H1 (cell line): Measurements from ENCODE around the gene CNDP1. TPM values are rescaled to one million over a fixed set of nuclear protein-coding genes. Genes with fewer than 3 reads are reported as not detected.

ENCODE experiments used
- CTCF ChIA-PET: fragments of 300-600 bp; sonication (Branson Sonifier 250); formaldehyde crosslinking; loops from one replicate; lab custom pipeline; 2021; ENCODE audit not compliant: partially characterized antibody; lab: Charles Lee
- POLR2A ChIA-PET: fragments of 300-600 bp; sonication (Branson Sonifier 250); formaldehyde crosslinking; loops from one replicate; lab custom pipeline; 2021; ENCODE audit warnings: inconsistent platforms; ENCODE audit not compliant: partially characterized antibody; lab: Charles Lee
- DNase-seq, 2 experiments: peaks; one replicate each; pipeline versions ENCODE4 v3.0.0 to v3.0.0-alpha.2; 2010 to 2022; ENCODE audit warnings: low spot score in 2 of 2, low read depth in 1 of 2, mixed read lengths in 1 of 2
- FAIRE-seq: peaks from 2 replicates; lab custom pipeline; 2011; peaks lifted over from hg19 to GRCh38; lab: Jason Lieb, UNC
- H2AFZ ChIP-seq: 2 replicates; pipeline ENCODE4 v1.8.1; 2012; ENCODE audit warnings: low read length, inconsistent platforms
- H2AK5ac ChIP-seq: 2 replicates; pipeline ENCODE4 v1.6.1; 2013; ENCODE audit warnings: low read depth, low read length
- H2BK120ac ChIP-seq: replicated peaks from 2 replicates; pipeline ENCODE3; 2013; ENCODE audit warnings: low read depth, low read length, inconsistent platforms
- H2BK12ac ChIP-seq: 2 replicates; pipeline ENCODE4 v1.6.1; 2013; ENCODE audit warnings: low read depth, low read length
- H2BK15ac ChIP-seq: 2 replicates; pipeline ENCODE4 v1.6.1; 2013; ENCODE audit warnings: low read length
- H2BK20ac ChIP-seq: 2 replicates; pipeline ENCODE4 v1.6.1; 2013; ENCODE audit warnings: low read length
- H2BK5ac ChIP-seq: 2 replicates; pipeline ENCODE4 v1.6.1; 2013; ENCODE audit warnings: low read depth, low read length
- H3K14ac ChIP-seq: 2 replicates; pipeline ENCODE4 v1.6.1; 2013; ENCODE audit warnings: inconsistent platforms; ENCODE audit not compliant: insufficient read length
- H3K18ac ChIP-seq: 2 replicates; pipeline ENCODE4 v1.6.1; 2013; ENCODE audit warnings: low read length; ENCODE audit errors: extremely low read depth
- H3K23ac ChIP-seq: 2 replicates; pipeline ENCODE4 v1.6.1; 2013; ENCODE audit warnings: inconsistent platforms; ENCODE audit not compliant: insufficient read length
- H3K23me2 ChIP-seq: 2 replicates; pipeline ENCODE4 v1.6.1; 2013; ENCODE audit warnings: low read depth, low read length
- H3K27ac ChIP-seq: 2 replicates; pipeline ENCODE4 v1.6.1; 2011; ENCODE audit warnings: low read depth, low read length, inconsistent platforms
- H3K27me3 ChIP-seq, 4 experiments: replicated peaks in 1 of 4; 1 replicate in 1 of 4; 2 replicates in 3 of 4; pipeline versions ENCODE4 v1.6.1 to v1.8.1; 2011 to 2013; ENCODE audit warnings: low read length in 3 of 4, mild to moderate bottlenecking in 3 of 4, inconsistent platforms in 2 of 4, mixed read lengths in 2 of 4, moderate library complexity in 1 of 4; ENCODE audit not compliant: control insufficient read depth in 3 of 4, insufficient read depth in 3 of 4; ENCODE audit errors: extremely low read depth in 1 of 4
- H3K36me3 ChIP-seq, 4 experiments: 2 replicates each; pipeline versions ENCODE4 v1.6.1 to v1.8.1; 2011 to 2013; ENCODE audit warnings: mild to moderate bottlenecking in 4 of 4, low read length in 3 of 4, moderate library complexity in 2 of 4, control low read depth in 1 of 4, inconsistent platforms in 1 of 4; ENCODE audit not compliant: insufficient read depth in 4 of 4, control insufficient read depth in 2 of 4
- H3K4ac ChIP-seq: replicated peaks from 2 replicates; pipeline ENCODE3; 2013; ENCODE audit warnings: low read length, low read depth, mixed read lengths, inconsistent platforms; ENCODE audit not compliant: insufficient read length
- H3K4me1 ChIP-seq, 4 experiments: replicated peaks in 1 of 4; 1 replicate in 1 of 4; 2 replicates in 3 of 4; pipeline versions ENCODE4 v1.6.1 to v1.8.1; 2011 to 2013; ENCODE audit warnings: low read length in 3 of 4, inconsistent platforms in 2 of 4, mixed read lengths in 1 of 4; ENCODE audit not compliant: insufficient read depth in 4 of 4, control insufficient read depth in 3 of 4
- H3K4me2 ChIP-seq, 2 experiments: 2 replicates each; pipeline versions ENCODE4 v1.6.1 to v1.8.1; 2011 to 2013; ENCODE audit warnings: low read depth in 2 of 2, low read length in 2 of 2, control low read depth in 1 of 2, inconsistent platforms in 1 of 2, mild to moderate bottlenecking in 1 of 2; ENCODE audit not compliant: insufficient read depth in 1 of 2
- H3K4me3 ChIP-seq, 4 experiments: fragments of 200-600, 300-600 bp in 1 of 4; sonication (generic), shearing (Covaris generic), sonication (Bioruptor Twin) in 1 of 4; 2 replicates each; pipeline versions ENCODE4 v1.5.1 to v1.8.1; 2011 to 2016; ENCODE audit warnings: low read length in 4 of 4, low read depth in 3 of 4, control low read depth in 2 of 4, inconsistent platforms in 2 of 4, mild to moderate bottlenecking in 2 of 4, mixed read lengths in 1 of 4, moderate library complexity in 1 of 4; ENCODE audit not compliant: insufficient read depth in 2 of 4; ENCODE audit errors: extremely low read depth in 1 of 4
- H3K56ac ChIP-seq: replicated peaks from 2 replicates; pipeline ENCODE3; 2013; ENCODE audit warnings: low read depth, mild to moderate bottlenecking, mixed read lengths, low read length, inconsistent platforms; ENCODE audit not compliant: insufficient read length
- H3K79me1 ChIP-seq: 2 replicates; pipeline ENCODE4 v1.6.1; 2013; ENCODE audit warnings: low read depth, low read length, control low read depth
- H3K79me2 ChIP-seq, 2 experiments: 2 replicates each; pipeline versions ENCODE4 v1.6.1 to v1.8.1; 2012 to 2013; ENCODE audit warnings: low read length in 2 of 2, mild to moderate bottlenecking in 2 of 2, inconsistent platforms in 1 of 2; ENCODE audit not compliant: insufficient read depth in 2 of 2, control insufficient read depth in 1 of 2
- H3K9ac ChIP-seq, 4 experiments: replicated peaks in 1 of 4; 1 replicate in 1 of 4; 2 replicates in 3 of 4; pipeline versions ENCODE4 v1.6.1 to v1.8.1; 2011 to 2013; ENCODE audit warnings: low read depth in 3 of 4, low read length in 3 of 4, control low read depth in 2 of 4, mild to moderate bottlenecking in 2 of 4, moderate library complexity in 2 of 4, inconsistent platforms in 1 of 4; ENCODE audit errors: extremely low read depth in 1 of 4
- H3K9me3 ChIP-seq, 2 experiments: 2 replicates each; pipeline versions ENCODE4 v1.6.1 to v1.8.1; 2012 to 2013; ENCODE audit warnings: mild to moderate bottlenecking in 2 of 2, moderate library complexity in 2 of 2, control low read depth in 1 of 2, inconsistent platforms in 1 of 2, low read depth in 1 of 2, low read length in 1 of 2, mixed read lengths in 1 of 2; ENCODE audit not compliant: insufficient read depth in 2 of 2
- H4K20me1 ChIP-seq, 2 experiments: replicated peaks in 1 of 2; 2 replicates each; pipeline versions ENCODE3 to v1.8.1; 2011 to 2013; ENCODE audit warnings: inconsistent platforms in 2 of 2, low read length in 2 of 2, mild to moderate bottlenecking in 1 of 2; ENCODE audit not compliant: insufficient read depth in 2 of 2, control insufficient read depth in 1 of 2
- H4K5ac ChIP-seq: 2 replicates; pipeline ENCODE4 v1.6.1; 2013; ENCODE audit warnings: low read length, low read depth, mixed read lengths, inconsistent platforms; ENCODE audit not compliant: insufficient read length
- H4K8ac ChIP-seq: 2 replicates; pipeline ENCODE4 v1.8.0; 2013; ENCODE audit warnings: mild to moderate bottlenecking, moderate library complexity, low read length, inconsistent platforms; ENCODE audit not compliant: insufficient read depth; ENCODE audit errors: extremely low read depth
- H4K91ac ChIP-seq: replicated peaks from 2 replicates; pipeline ENCODE3; 2013; ENCODE audit warnings: low read length, mixed read lengths, inconsistent platforms; ENCODE audit not compliant: insufficient read length
- RFX5 ChIP-seq: IDR thresholded peaks from 2 replicates; pipeline ENCODE4 v1.6.1; 2011; ENCODE audit warnings: low read depth, low read length, improper control_type of control experiment, borderline replicate concordance
- polyA plus RNA-seq, 7 experiments: library from polyadenylated mRNA; depleted of rRNA in 3 of 7; stranded (reverse) in 5 of 7; unstranded in 2 of 7; fragments of >200 nt in 5 of 7; fragments of 200-250 nt in 2 of 7; gene quantifications; 1 replicate in 5 of 7; 2 replicates in 1 of 7; 4 replicates in 1 of 7; pipeline versions ENCODE4 v1.2.1 to v1.2.3, GENCODE V29; 2011 to 2013; ENCODE audit warnings: missing spikeins in 2 of 7, mixed read lengths in 2 of 7
- total RNA-seq: library from RNA; stranded (reverse); fragmentation: NEBNext Ultra II Directional; extraction: Animal tissue kit (Norgen Biotek cat#: 25700); gene quantifications from 2 replicates; pipeline ENCODE4 v1.2.1, GENCODE V29; 2021

The CNDP1 gene
- total and polyA plus RNA-seq, 2 of the 8 experiments (the other 6 are each of a cell fraction or from before 2014, with no cell fraction given) = 0.09 TPM; not detected in 1

GRCh38 chr18:74573053-74573452, 38.8 kb downstream of the CNDP1 start:
- no peak for DNase-seq
- no peak for TF ChIP-seq RFX5

More at GRCh38 chr18:74573053-74573452, 38.8 kb downstream of the CNDP1 start:
- H2AK5ac ChIP-seq = no peak overlapping the region
- H3K79me1 ChIP-seq = no peaks in the 10 kb centered on the region
- no peak overlapping the region for H2BK15ac ChIP-seq
- H3K23ac ChIP-seq = no peak overlapping the region
- ChIA-PET POLR2A (no interaction called here), CTCF (interaction anchor here (2.2 kb wide), 1 partner anchor 10 kb away, joined by 5 read pairs; no protein-coding TSS in a partner anchor)
- no peaks in the 10 kb centered on the region for H3K27me3 ChIP-seq
- H2BK120ac ChIP-seq = no peak overlapping the region
- peaks cover 0 to 2% of the 10 kb centered on the region in 2 experiments for H4K20me1 ChIP-seq
- no peak overlapping the region for H3K18ac ChIP-seq
- H2BK5ac ChIP-seq = no peak overlapping the region
- no peak overlapping the region for H3K9ac ChIP-seq
- no peak overlapping the region for H2AFZ ChIP-seq
- no peak overlapping the region for H3K4me2 ChIP-seq
- no peak overlapping the region for H3K4me3 ChIP-seq
- H2BK20ac ChIP-seq = no peak overlapping the region
- H3K9me3 ChIP-seq = no peaks in the 10 kb centered on the region; a peak in 1 of 4 replicates
- no peak overlapping the region for H4K91ac ChIP-seq
- no peak overlapping the region for H2BK12ac ChIP-seq
- no peak overlapping the region for H3K14ac ChIP-seq
- H3K23me2 ChIP-seq = peaks cover 5% of the 10 kb centered on the region; the same call in 1 of the 2 replicates
- H4K5ac ChIP-seq = no peak overlapping the region
- H3K36me3 ChIP-seq = no peaks in the 10 kb centered on the region
- H3K79me2 ChIP-seq = no peaks in the 10 kb centered on the region
- FAIRE-seq = no peak
- H3K56ac ChIP-seq = peak overlapping the region; percentile 33
- no peak overlapping the region for H3K4ac ChIP-seq
- H4K8ac ChIP-seq = no peak overlapping the region
- no peak overlapping the region for H3K27ac ChIP-seq
- no peaks in the 10 kb centered on the region for H3K4me1 ChIP-seq
